Endothelial cell of umbilical vein (primary cell): ENCODE results near the gene HPCAL4. TPM values are rescaled to one million over a fixed set of nuclear protein-coding genes. Genes with fewer than 3 reads are reported as not detected.

Experiments used
- BruUV-seq: library from RNA; stranded (reverse); fragments of 400-500 nt; replicated peaks from 2 replicates; lab custom pipeline; 2021; lab: Mats Ljungman, UMichigan
- CTCF ChIA-PET: fragments of 300-600, 350-600 bp; sonication (Branson Sonifier 250); formaldehyde crosslinking; loops from one replicate; lab custom pipeline; 2021; ENCODE audit warnings: antibody characterized with exemption, inconsistent platforms; lab: Charles Lee
- POLR2A ChIA-PET: fragments of 300-600, 350-600 bp; sonication (Branson Sonifier 250); formaldehyde crosslinking; loops from one replicate; lab custom pipeline; 2021; ENCODE audit warnings: antibody characterized with exemption, inconsistent platforms; lab: Charles Lee
- DNase-seq: peaks from one replicate; pipeline ENCODE4 v3.0.0-alpha.2; 2011; ENCODE audit warnings: low read depth, low spot score
- FAIRE-seq: peaks from 2 replicates; lab custom pipeline; 2011; peaks lifted over from hg19 to GRCh38; lab: Jason Lieb, UNC
- H2AFZ ChIP-seq: 2 replicates; pipeline ENCODE4 v1.6.0; 2012; ENCODE audit warnings: low read depth, low read length, control low read depth, inconsistent platforms
- H3K27ac ChIP-seq: 2 replicates; pipeline ENCODE4 v1.5.1; 2011; ENCODE audit warnings: low read depth, mild to moderate bottlenecking, control low read depth, low read length, moderate library complexity; ENCODE audit not compliant: insufficient read depth
- H3K27me3 ChIP-seq, 2 experiments: 2 replicates each; pipeline versions ENCODE4 v1.6.0 to v1.6.1; 2011; ENCODE audit warnings: low read length in 2 of 2, mixed read lengths in 1 of 2; ENCODE audit not compliant: control insufficient read depth in 2 of 2, insufficient read depth in 2 of 2
- H3K36me3 ChIP-seq, 2 experiments: 2 replicates in 1 of 2; 3 replicates in 1 of 2; pipeline ENCODE4 v1.5.1; 2011; ENCODE audit warnings: low read length in 2 of 2, mild to moderate bottlenecking in 1 of 2, moderate library complexity in 1 of 2; ENCODE audit not compliant: control insufficient read depth in 2 of 2, insufficient read depth in 2 of 2; ENCODE audit errors: extremely low read depth in 1 of 2
- H3K4me1 ChIP-seq: 3 replicates; pipeline ENCODE4 v1.5.1; 2011; ENCODE audit warnings: mild to moderate bottlenecking, low read length; ENCODE audit not compliant: control insufficient read depth, insufficient read depth; ENCODE audit errors: extremely low read depth
- H3K4me2 ChIP-seq: 2 replicates; pipeline ENCODE4 v1.6.1; 2011; ENCODE audit warnings: low read length, control low read depth, mixed read lengths; ENCODE audit not compliant: insufficient read depth
- H3K4me3 ChIP-seq, 3 experiments: fragments of 200-600 bp in 1 of 3; sonication (generic), shearing (Covaris generic) in 1 of 3; replicated peaks in 1 of 3; 2 replicates each; pipeline ENCODE4 v1.5.1; 2011 to 2016; ENCODE audit warnings: control low read depth in 3 of 3, low read length in 3 of 3, mild to moderate bottlenecking in 2 of 3, inconsistent platforms in 1 of 3, low read depth in 1 of 3, moderate library complexity in 1 of 3; ENCODE audit not compliant: insufficient read depth in 1 of 3
- H3K79me2 ChIP-seq: 2 replicates; pipeline ENCODE4 v1.6.0; 2012; ENCODE audit warnings: low read length, inconsistent platforms; ENCODE audit not compliant: control insufficient read depth, insufficient read depth
- H3K9ac ChIP-seq: replicated peaks from 2 replicates; pipeline ENCODE3; 2011; ENCODE audit warnings: low read length, control low read depth; ENCODE audit not compliant: insufficient read depth; ENCODE audit errors: extremely low read depth
- H3K9me1 ChIP-seq: replicated peaks from 3 replicates; pipeline ENCODE4 v1.6.0; 2011; ENCODE audit warnings: mild to moderate bottlenecking, low read length; ENCODE audit not compliant: control insufficient read depth, insufficient read depth; ENCODE audit errors: extremely low read depth
- H3K9me3 ChIP-seq: replicated peaks from 2 replicates; pipeline ENCODE4 v1.5.1; 2012; ENCODE audit warnings: low read length, inconsistent platforms; ENCODE audit not compliant: control insufficient read depth, insufficient read depth
- H4K20me1 ChIP-seq: replicated peaks from 2 replicates; pipeline ENCODE3; 2011; ENCODE audit warnings: mild to moderate bottlenecking, low read length; ENCODE audit not compliant: control insufficient read depth, insufficient read depth; ENCODE audit errors: extremely low read depth
- EZH2 ChIP-seq: IDR thresholded peaks from 2 replicates; pipeline ENCODE4 v1.6.1; 2012; ENCODE audit warnings: borderline replicate concordance, low read depth, mild to moderate bottlenecking, moderate library complexity, low read length, inconsistent platforms; ENCODE audit not compliant: severe bottlenecking
- FOS ChIP-seq: IDR thresholded peaks from 2 replicates; pipeline ENCODE4 v1.6.1; 2011; ENCODE audit warnings: mild to moderate bottlenecking, low read length, moderate library complexity, borderline replicate concordance; ENCODE audit not compliant: insufficient read depth
- GATA2 ChIP-seq: IDR thresholded peaks from 2 replicates; pipeline ENCODE4 v1.7.0; 2011; ENCODE audit warnings: low read depth, mild to moderate bottlenecking, moderate library complexity, mixed read lengths, low read length; ENCODE audit not compliant: insufficient read length, insufficient read depth
- JUN ChIP-seq: IDR thresholded peaks from 2 replicates; pipeline ENCODE4 v1.6.1; 2011; ENCODE audit warnings: borderline replicate concordance, low read depth; ENCODE audit not compliant: insufficient read length, insufficient read depth
- MAX ChIP-seq: IDR thresholded peaks from 2 replicates; pipeline ENCODE4 v1.6.1; 2011; ENCODE audit not compliant: insufficient read depth, insufficient read length
- MYC ChIP-seq: IDR thresholded peaks from one replicate; pipeline ENCODE4 v1.6.1; 2011; ENCODE audit warnings: mild to moderate bottlenecking, low read depth, low read length
- POLR2A ChIP-seq: IDR thresholded peaks from 2 replicates; pipeline ENCODE4 v1.6.1; 2012; ENCODE audit warnings: low read depth, mild to moderate bottlenecking, control low read depth, low read length
- POLR2AphosphoS5 ChIP-seq: IDR thresholded peaks from 2 replicates; pipeline ENCODE4 v1.6.1; 2012; ENCODE audit warnings: low read depth, mild to moderate bottlenecking, control low read depth, low read length, moderate library complexity; ENCODE audit not compliant: insufficient read depth
- dilution Hi-C: fragments of 300-500 bp; cut with MboI; formaldehyde crosslinking; loops from one replicate; pipeline ENCODE4 v1.15.0; 2019; ENCODE audit warnings: low sequenced_read_pairs; ENCODE audit not compliant: extremely low pct_ligation_motif_present
- intact Hi-C: fragments of 100-400 bp; cut with micrococcal nuclease; formaldehyde crosslinking; loops from one replicate; pipeline ENCODE4 v1.10.0; 2022
- polyA plus RNA-seq, 4 experiments: library from polyadenylated mRNA; depleted of rRNA in 3 of 4; stranded (reverse) in 3 of 4; unstranded in 1 of 4; fragments of >200 nt; gene quantifications; 2 replicates each; pipeline versions ENCODE4 v1.2.1 to v1.2.3, GENCODE V29; 2011 to 2012; ENCODE audit warnings: missing spikeins in 1 of 4
- total RNA-seq: library from RNA; stranded (reverse); gene quantifications from 2 replicates; pipeline ENCODE4 v1.2.3, GENCODE V29; 2021
- TF ChIP-seq, protein P1 (sequence below), 2 donors: IDR thresholded peaks; 1 replicate in 1 of 2; 2 replicates in 1 of 2; pipeline ENCODE4 v1.5.1; 2011; ENCODE audit warnings: low read length in 2 of 2, mild to moderate bottlenecking in 2 of 2, moderate library complexity in 2 of 2, control low read depth in 1 of 2, inconsistent platforms in 1 of 2, low read depth in 1 of 2; ENCODE audit not compliant: insufficient read depth in 1 of 2; ENCODE audit errors: extremely low read depth in 1 of 2

Gene HPCAL4
- total and polyA plus RNA-seq, 2 donors (not counting 3 experiments of a cell fraction or from before 2014, with no cell fraction given): not detected

DNA sequence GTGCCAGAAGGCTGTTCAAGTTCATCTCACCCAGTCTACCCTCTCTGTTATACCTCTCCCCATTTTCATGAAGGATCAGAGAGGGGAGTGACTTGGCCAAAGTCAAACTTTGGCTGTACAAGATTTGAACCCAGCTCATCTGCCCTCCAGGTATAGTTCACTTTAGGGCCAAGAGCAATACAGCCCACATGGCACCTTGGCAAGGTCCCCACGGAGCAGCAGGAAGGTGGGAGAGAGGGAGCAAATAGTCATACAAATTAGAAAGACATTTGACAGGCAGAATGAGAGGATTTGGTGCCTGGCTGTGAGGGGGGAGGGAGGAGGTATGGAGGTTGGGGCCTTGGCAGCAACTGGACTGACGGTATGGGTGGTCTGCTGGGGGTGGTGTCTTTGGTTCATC lies 1.0 kb downstream of the HPCAL4 start:
- Histone ChIP-seq H2AFZ (no peak overlapping the region), H3K4me3 (no peak overlapping the region), H3K27ac (no peak overlapping the region), H3K4me1 (no peaks in the 10 kb centered on the region), H3K9me1 (no peaks in the 10 kb centered on the region), H4K20me1 (no peaks in the 10 kb centered on the region), H3K36me3 (no peaks in the 10 kb centered on the region), H3K27me3 (peaks cover 63 to 72% of the 10 kb centered on the region in 2 experiments), H3K9me3 (no peaks in the 10 kb centered on the region), H3K9ac (no peak overlapping the region), H3K4me2 (no peak overlapping the region), H3K79me2 (no peaks in the 10 kb centered on the region)
- CTCF ChIA-PET: interaction anchor here (0.6 kb wide), 1 partner anchor 33 kb away, joined by 4 read pairs; no protein-coding TSS in a partner anchor
- no peak for DNase-seq
- dilution Hi-C loops (no loop called here), intact Hi-C loops (no loop called here)
- POLR2A ChIA-PET: no interaction called here
- FAIRE-seq: no peak
- no TSS peak for BruUV-seq
- TF ChIP-seq, protein P1, sequence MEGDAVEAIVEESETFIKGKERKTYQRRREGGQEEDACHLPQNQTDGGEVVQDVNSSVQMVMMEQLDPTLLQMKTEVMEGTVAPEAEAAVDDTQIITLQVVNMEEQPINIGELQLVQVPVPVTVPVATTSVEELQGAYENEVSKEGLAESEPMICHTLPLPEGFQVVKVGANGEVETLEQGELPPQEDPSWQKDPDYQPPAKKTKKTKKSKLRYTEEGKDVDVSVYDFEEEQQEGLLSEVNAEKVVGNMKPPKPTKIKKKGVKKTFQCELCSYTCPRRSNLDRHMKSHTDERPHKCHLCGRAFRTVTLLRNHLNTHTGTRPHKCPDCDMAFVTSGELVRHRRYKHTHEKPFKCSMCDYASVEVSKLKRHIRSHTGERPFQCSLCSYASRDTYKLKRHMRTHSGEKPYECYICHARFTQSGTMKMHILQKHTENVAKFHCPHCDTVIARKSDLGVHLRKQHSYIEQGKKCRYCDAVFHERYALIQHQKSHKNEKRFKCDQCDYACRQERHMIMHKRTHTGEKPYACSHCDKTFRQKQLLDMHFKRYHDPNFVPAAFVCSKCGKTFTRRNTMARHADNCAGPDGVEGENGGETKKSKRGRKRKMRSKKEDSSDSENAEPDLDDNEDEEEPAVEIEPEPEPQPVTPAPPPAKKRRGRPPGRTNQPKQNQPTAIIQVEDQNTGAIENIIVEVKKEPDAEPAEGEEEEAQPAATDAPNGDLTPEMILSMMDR (IDR thresholded peaks at IDR 0.05; ENCODE audit: extremely low read depth in 1 of 2, insufficient read depth in 1 of 2, low read depth in 1 of 2, low read length in 2 of 2): no peak
- TF ChIP-seq MYC (no peak), POLR2AphosphoS5 (no peak), FOS (no peak), JUN (no peak), MAX (no peak), GATA2 (no peak), POLR2A (no peak), EZH2 (no peak)
